GM20431 (cell line): ENCODE results near the gene VAC14.

ENCODE experiments used
- in situ Hi-C: fragments of 300-500 bp; cut with MseI, MboI; formaldehyde crosslinking; loops from one replicate; pipeline ENCODE4 v1.15.0; 2020; ENCODE audit warnings: low sequenced_read_pairs; ENCODE audit not compliant: unreplicated experiment

Gene VAC14

GRCh38 chr16:70657956-70658355 is 143.0 kb downstream of the VAC14 start:
- in situ Hi-C loops = no loop called here

GRCh38 chr16:70656712-70657263 is 144.2 kb downstream of the VAC14 start:
- in situ Hi-C loops = no loop called here

- in situ Hi-C loops = no loop called here
Observed at GRCh38 chr16:70656065-70656711, 144.8 kb downstream of the VAC14 start.

- in situ Hi-C loops = no loop called here
Observed at GRCh38 chr16:70653809-70654771, 146.9 kb downstream of the VAC14 start.

- in situ Hi-C loops = no loop called here
Observed at GRCh38 chr16:70653406-70653805, 147.6 kb downstream of the VAC14 start.

GRCh38 chr16:70652322-70652721 is 148.6 kb downstream of the VAC14 start:
- in situ Hi-C loops = no loop called here

- in situ Hi-C loops = no loop called here
Observed at GRCh38 chr16:70651524-70651923, 149.4 kb downstream of the VAC14 start.

- in situ Hi-C loops = no loop called here
Observed at GRCh38 chr16:70650216-70650615, 150.7 kb downstream of the VAC14 start.

- in situ Hi-C loops = loop anchor here (25.0 kb wide), 1 partner anchor 287 kb away; no protein-coding TSS in a partner anchor
Observed at GRCh38 chr16:70649300-70649699, 151.7 kb downstream of the VAC14 start.

- in situ Hi-C loops = loop anchor here (25.0 kb wide), 1 partner anchor 286 kb away; no protein-coding TSS in a partner anchor
Observed at GRCh38 chr16:70648606-70649005, 152.4 kb downstream of the VAC14 start.

GRCh38 chr16:70647441-70648359 is 153.3 kb downstream of the VAC14 start:
- in situ Hi-C loops = loop anchor here (25.0 kb wide), 1 partner anchor 285 kb away; no protein-coding TSS in a partner anchor

GRCh38 chr16:70646260-70647241 is 154.4 kb downstream of the VAC14 start, which contains the start of gene IL34:
Gene IL34 (plus strand): TSS chr16:70646559. CDS start chr16:70646948, 389 bp downstream.
- in situ Hi-C loops = loop anchor here (25.0 kb wide), 1 partner anchor 284 kb away; no protein-coding TSS in a partner anchor

- in situ Hi-C loops = loop anchor here (25.0 kb wide), 1 partner anchor 283 kb away; no protein-coding TSS in a partner anchor
Observed at GRCh38 chr16:70644763-70645597, 156.0 kb downstream of the VAC14 start.

- in situ Hi-C loops = loop anchor here (25.0 kb wide), 1 partner anchor 281 kb away; no protein-coding TSS in a partner anchor
Observed at GRCh38 chr16:70643264-70643663, 157.7 kb downstream of the VAC14 start.

GRCh38 chr16:70642633-70643032 is 158.3 kb downstream of the VAC14 start:
- in situ Hi-C loops = loop anchor here (25.0 kb wide), 1 partner anchor 280 kb away; no protein-coding TSS in a partner anchor

GRCh38 chr16:70638814-70639792 is 161.9 kb downstream of the VAC14 start:
- in situ Hi-C loops = loop anchor here (25.0 kb wide), 1 partner anchor 277 kb away; no protein-coding TSS in a partner anchor
